ENCODE results near the gene ZIC2.

The ZIC2 gene

DNA sequence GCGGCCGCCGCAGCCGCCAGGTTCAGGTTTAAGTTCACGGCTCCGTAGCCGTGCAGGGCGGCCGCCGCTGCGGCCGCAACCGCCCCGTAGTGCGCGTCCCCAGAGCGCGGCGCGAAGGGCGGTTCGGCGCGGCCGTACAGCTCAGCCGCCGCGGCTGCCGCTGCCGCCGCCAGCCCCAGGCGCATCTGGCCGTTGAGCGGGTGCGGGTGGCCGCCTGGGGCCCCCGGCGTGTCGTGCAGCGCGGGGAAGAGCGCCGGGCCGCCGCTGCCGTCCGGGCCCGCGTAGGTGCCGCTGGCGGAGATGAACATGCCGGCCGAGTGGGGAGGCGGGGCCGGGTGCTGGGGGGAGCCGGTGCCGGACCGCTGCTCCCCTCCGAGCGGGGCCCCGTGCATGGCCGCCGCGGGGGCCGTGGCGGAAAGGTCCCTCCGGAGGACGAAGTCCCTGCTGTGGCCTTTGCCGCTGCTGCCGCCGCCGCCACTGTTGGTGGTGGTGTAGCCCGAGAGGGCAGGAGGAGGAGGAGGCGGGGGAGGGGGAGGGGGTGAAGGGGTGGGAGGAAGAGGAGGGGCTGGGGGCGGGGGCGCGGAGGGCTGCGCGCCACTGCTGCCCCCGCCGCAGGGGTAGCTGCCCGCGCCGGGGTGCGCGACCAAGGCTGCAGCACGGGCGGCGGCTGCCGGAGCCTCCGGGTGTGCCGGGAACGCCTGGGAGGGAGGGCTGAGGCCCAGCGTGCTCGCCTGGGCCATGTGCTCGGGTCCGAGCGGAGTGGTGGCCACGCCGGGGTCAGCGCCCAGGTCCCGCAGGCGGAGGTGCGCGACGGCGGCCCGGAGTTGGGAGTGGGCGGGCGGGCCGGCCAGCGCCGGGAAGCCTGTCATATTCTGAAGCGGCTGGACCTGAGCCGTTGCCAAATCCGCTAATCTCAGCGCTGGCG lies 10.7 kb upstream of the ZIC2 start:
- no peak overlapping the region for H3K4me3 ChIP-seq (ENCODE audit: low read depth, low read length)
- no peak for DNase-seq (ENCODE audit: low read depth)
- TF ChIP-seq, protein P1, sequence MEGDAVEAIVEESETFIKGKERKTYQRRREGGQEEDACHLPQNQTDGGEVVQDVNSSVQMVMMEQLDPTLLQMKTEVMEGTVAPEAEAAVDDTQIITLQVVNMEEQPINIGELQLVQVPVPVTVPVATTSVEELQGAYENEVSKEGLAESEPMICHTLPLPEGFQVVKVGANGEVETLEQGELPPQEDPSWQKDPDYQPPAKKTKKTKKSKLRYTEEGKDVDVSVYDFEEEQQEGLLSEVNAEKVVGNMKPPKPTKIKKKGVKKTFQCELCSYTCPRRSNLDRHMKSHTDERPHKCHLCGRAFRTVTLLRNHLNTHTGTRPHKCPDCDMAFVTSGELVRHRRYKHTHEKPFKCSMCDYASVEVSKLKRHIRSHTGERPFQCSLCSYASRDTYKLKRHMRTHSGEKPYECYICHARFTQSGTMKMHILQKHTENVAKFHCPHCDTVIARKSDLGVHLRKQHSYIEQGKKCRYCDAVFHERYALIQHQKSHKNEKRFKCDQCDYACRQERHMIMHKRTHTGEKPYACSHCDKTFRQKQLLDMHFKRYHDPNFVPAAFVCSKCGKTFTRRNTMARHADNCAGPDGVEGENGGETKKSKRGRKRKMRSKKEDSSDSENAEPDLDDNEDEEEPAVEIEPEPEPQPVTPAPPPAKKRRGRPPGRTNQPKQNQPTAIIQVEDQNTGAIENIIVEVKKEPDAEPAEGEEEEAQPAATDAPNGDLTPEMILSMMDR (IDR thresholded peaks at IDR 0.05; ENCODE audit: insufficient read depth, low read depth, low read length, missing control alignments) = no peak

DNA sequence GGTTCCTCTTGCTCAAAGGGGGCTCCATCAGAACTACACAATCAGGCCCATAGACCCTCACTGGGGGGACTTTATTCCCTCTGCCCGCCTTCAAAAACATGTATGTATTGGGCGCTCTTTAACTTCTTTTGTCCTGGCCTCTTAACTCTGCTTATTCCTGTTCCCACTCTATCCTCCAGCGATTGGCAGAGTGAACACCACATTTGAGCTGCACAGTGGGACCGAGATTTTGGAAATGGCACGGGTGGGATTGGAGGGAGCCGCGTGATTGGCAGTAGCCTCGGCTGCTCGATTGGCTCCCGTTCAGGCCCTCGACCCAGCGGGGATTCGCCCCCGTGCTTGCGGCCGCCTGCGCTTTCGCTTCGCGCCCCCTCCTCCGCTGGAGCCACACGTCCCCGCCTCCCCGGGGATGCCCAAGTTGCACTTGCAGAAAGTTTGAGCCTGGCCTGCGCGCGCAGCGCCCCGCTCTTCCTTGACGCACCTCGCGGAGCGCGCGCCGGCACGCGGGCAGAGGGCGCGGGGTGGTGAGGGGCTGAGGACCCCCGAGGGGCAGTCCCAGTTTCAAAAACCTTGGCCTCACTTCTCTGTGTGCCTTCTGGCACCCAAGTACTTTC lies 9.9 kb upstream of the ZIC2 start, which contains the start of gene ZIC5:
TSS of gene ZIC5 (minus strand) at position 192 of the 614 bp plus-strand sequence. CDS start at position 28, 164 bp downstream.
- H3K4me3 ChIP-seq (ENCODE audit: low read depth, low read length) = no peak within 1 kb of the TSS
- no peak for DNase-seq (ENCODE audit: low read depth)
- TF ChIP-seq, protein P1 (IDR thresholded peaks at IDR 0.05; ENCODE audit: insufficient read depth, low read depth, low read length, missing control alignments) = no peak

DNA sequence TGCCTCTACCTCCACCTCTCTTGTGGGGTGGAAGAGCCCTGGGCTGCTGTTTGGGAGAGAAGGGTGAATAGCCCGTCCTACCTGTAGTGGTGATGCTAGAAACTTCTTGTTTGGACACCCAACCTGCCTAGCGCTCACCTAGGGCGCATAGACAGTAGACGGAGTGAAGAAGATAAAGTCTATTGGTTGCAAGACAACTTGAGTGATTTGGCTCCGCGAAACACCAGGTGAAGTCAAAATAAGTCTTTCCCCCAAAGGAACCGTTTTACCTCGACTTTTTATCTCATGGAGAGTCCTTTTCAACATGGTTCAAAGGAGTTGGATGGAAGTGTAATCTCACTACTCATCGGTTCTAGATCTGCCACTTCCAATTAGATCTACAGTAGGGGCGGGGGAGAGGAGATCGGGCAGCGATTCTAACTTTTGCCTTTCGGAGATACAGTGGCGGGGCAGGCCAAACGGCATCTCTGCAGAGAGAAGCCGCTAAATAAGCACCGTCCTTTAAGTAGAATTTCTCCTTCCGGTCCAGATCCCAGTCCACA lies 9.3 kb upstream of the ZIC2 start:
- no peak for DNase-seq (ENCODE audit: low read depth)
- H3K4me3 ChIP-seq (ENCODE audit: low read depth, low read length) = no peak overlapping the region
- TF ChIP-seq, protein P1 (IDR thresholded peaks at IDR 0.05; ENCODE audit: insufficient read depth, low read depth, low read length, missing control alignments) = no peak

DNA sequence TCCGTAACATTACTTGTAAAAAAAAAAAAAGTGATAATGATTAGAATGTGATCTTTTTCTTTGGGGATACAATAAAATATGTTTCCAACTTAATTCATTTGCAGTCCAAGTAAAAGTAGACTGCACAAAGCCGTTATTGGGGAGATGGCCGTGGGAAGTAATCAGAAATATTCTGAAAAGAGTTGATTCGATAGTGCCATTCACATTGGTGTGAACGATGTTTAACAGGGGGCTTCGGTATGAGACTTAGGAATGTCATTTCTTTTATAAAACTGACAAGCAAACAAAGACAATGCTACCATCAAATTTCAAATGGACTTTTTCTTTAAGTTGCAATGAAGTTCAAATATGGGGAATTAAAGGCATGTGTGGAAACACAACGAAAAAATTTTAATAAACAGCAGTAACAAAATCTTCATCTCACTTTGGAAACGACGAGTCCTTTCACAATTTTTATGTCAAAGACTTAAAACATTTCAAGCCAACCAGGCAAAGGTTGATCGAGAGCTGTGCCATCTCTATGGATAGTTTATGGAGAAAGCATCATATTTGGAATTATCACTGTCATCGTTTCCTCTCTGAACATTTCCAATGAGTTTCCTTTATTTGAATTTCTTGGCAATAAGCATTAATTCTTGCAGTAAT lies 8.3 kb upstream of the ZIC2 start:
- no peak for DNase-seq (ENCODE audit: low read depth)
- H3K4me3 ChIP-seq (ENCODE audit: low read depth, low read length) = no peak overlapping the region
- TF ChIP-seq, protein P1 (IDR thresholded peaks at IDR 0.05; ENCODE audit: insufficient read depth, low read depth, low read length, missing control alignments) = no peak

DNA sequence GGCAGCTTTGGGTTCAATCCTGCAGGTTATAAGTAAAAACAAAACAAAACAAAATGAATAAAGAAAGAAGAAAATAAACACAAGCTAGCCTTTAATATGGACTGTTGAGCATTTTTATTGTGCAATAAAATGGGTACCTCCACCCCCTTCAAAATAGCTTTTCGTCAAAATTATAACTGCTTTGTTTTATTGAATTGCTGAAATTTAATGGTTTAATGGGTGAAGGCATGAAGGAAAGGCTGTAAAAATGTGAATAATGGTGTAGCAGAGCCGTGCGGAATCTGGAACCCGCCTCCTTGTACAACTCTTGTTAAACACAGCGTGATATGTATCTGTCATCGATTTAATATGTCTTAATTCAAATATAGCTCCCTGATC lies 7.8 kb upstream of the ZIC2 start:
- no peak overlapping the region for H3K4me3 ChIP-seq (ENCODE audit: low read depth, low read length)
- TF ChIP-seq, protein P1 (IDR thresholded peaks at IDR 0.05; ENCODE audit: insufficient read depth, low read depth, low read length, missing control alignments) = no peak
- DNase-seq (ENCODE audit: low read depth) = no peak

DNA sequence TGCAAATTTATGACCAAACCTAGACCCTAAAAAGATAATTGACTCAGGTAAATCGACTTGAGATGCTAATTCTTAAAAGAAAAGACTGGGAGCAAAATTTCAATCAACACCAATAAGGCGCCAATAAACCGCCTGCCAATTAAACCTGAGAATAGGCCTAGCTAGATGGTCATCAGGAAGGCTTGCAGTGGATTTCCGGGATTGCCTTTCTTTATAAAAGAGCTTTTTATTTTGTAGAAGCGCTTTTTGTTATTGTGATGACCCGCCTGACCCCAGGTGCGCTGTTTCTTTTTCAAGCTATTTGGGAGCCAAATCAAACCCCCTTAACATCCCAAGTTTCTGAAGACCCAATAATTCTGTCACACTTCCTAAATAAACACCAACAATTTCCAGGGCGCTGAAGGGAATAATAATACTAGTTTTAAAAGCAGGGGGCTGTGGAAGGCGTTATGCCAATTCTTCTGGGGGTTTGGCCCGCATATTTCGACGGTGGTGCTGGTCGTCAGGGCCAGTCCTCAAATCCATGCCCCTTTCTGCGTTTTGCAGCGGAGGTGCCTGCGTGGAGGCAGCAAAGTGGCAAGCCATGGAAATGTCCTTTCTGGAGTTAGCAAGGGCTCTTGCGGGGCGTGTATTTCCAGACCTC lies 7.2 kb upstream of the ZIC2 start:
- TF ChIP-seq, protein P1 (IDR thresholded peaks at IDR 0.05; ENCODE audit: insufficient read depth, low read depth, low read length, missing control alignments) = no peak
- DNase-seq (ENCODE audit: low read depth) = no peak
- no peak overlapping the region for H3K4me3 ChIP-seq (ENCODE audit: low read depth, low read length)
